ENCODE results near the gene GLT6D1.

The GLT6D1 gene

DNA sequence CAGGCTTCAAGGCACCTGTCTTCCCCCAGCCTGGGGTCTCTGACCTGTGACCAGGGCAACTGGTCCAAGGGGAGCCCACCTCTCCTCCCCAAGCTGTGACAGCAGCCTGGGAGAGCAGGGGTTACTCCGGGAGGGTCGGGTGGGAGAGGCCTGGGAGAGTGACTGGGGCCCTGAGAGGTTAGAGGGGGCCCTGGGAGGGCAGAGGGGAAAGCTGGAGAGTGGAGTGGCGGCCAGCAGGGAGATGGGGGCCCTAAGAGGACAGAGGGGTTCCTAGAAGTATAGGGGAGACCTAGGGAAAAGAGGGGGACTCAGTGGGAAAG lies 24.1 kb upstream of the GLT6D1 start:
- Mint-ChIP-seq H3K27ac (no peak overlapping the region), H3K4me1 (peaks cover 37% of the 10 kb centered on the region), H3K9me3 (peaks cover 3% of the 10 kb centered on the region), H3K27me3 (ENCODE audit: low read depth, poor library complexity) (peaks cover 5% of the 10 kb centered on the region), H3K4me3 (no peak overlapping the region), H3K36me3 (ENCODE audit: low read depth) (no peaks in the 10 kb centered on the region)
- TF ChIP-seq, protein P1, sequence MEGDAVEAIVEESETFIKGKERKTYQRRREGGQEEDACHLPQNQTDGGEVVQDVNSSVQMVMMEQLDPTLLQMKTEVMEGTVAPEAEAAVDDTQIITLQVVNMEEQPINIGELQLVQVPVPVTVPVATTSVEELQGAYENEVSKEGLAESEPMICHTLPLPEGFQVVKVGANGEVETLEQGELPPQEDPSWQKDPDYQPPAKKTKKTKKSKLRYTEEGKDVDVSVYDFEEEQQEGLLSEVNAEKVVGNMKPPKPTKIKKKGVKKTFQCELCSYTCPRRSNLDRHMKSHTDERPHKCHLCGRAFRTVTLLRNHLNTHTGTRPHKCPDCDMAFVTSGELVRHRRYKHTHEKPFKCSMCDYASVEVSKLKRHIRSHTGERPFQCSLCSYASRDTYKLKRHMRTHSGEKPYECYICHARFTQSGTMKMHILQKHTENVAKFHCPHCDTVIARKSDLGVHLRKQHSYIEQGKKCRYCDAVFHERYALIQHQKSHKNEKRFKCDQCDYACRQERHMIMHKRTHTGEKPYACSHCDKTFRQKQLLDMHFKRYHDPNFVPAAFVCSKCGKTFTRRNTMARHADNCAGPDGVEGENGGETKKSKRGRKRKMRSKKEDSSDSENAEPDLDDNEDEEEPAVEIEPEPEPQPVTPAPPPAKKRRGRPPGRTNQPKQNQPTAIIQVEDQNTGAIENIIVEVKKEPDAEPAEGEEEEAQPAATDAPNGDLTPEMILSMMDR (IDR thresholded peaks at IDR 0.05), result no peak
- DNase-seq, result no peak

DNA sequence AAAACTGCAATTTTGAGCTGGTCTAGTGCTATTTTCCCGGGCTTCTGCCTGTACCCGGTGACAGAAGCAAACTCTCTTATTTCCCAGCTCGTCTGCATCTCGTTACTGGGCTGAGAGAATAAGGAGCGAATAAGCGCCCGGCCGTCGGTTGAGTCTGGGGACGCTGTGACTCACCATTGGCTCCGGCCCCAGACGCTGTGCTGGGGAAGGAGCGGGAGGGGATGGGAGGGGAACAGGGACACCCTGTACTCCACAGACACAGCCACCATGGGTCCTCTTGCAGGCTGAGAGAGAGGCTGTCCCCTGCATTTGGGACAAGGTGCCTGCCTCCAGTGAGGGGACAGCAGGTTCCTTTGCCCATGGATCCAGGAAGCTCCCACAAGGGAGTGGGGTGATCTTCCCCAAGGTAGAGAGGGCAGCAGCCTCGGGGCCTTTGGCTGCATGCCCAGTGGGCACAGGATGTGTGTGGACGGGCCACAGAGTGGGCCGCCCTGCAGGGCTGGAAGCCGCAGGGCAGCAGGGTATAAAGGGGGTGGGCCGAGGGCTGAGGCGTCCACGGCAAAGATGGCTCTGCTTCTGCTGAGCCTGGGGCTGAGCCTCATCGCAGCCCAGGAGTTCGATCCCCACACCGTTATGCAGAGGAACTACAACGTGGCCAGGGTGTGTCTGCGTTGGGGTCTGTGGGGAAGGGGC lies 23.6 kb upstream of the GLT6D1 start, which contains the start of gene LCN9:
TSS of gene LCN9 (plus strand) at position 552 of the 693 bp plus-strand sequence. CDS start at position 565, 13 bp downstream.
- Mint-ChIP-seq H3K4me3 (peak within 1 kb of the TSS; percentile 48), H3K4me1 (peaks cover 37% of the 10 kb centered on the region), H3K27ac (peak within 1 kb of the TSS; percentile 76), H3K36me3 (ENCODE audit: low read depth) (peaks cover 3% of the 10 kb centered on the region), H3K27me3 (ENCODE audit: low read depth, poor library complexity) (peaks cover 5% of the 10 kb centered on the region), H3K9me3 (peaks cover 3% of the 10 kb centered on the region)
- TF ChIP-seq, protein P1 (IDR thresholded peaks at IDR 0.05), result no peak
- DNase-seq, result no peak

DNA sequence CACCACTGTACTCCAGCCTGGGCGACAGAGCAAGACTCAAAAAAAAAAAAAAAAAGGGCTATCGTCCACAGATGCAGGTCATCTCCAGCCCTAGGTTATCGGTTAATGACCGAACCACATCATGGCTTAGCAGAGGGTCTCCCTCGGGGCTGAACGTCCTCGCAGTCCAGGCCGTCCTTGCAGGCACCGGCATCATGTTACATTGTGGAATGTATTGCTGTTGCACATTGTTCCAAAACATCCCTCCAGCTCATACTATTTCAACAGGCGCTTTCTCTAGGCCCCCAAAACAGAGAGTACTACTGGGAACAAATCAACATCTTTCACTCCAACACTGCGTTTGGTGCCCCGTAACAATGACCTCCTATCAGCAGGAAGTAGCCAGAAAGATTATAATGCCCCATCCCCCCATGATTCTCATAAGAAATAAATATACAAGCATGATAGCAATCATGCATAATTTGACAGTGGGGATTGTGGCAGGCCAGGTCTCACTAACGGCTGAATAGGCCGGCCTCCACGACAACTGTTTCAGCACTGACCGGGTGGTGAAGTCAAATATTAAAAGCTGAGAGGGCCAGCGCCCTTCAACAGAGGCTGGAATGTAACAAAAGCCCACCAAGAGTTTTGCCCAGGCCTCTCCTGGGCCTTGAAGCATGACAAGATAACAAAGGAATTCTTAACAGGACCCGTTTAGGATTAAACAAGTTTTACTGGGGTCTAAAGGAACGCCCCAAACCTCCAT lies 22.6 kb upstream of the GLT6D1 start:
- Mint-ChIP-seq H3K36me3 (ENCODE audit: low read depth) (peaks cover 6% of the 10 kb centered on the region), H3K4me1 (peaks cover 37% of the 10 kb centered on the region), H3K9me3 (peaks cover 5% of the 10 kb centered on the region), H3K27me3 (ENCODE audit: low read depth, poor library complexity) (peaks cover 5% of the 10 kb centered on the region), H3K27ac (peak overlapping the region; percentile 76), H3K4me3 (peak overlapping the region; percentile 48)
- DNase-seq, result peak; percentile 33
- TF ChIP-seq, protein P1 (IDR thresholded peaks at IDR 0.05), result no peak

DNA sequence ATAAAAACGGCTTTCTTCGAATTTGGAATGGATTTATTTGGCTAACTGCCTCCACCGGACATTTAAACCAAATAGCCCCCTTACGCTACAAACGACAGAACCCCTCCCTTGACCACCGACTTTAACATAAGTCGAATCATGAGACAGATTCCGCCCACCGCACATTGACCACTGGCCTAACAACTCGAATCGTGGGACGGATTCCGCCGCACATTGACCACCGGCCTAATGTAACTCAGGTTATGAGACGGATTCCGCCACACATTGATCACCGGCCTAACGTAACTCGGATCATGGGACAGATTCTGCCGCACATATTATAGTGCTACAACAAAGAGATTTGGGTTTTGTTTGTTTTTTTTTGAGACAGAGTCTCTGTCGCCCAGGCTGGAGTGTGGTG lies 21.1 kb upstream of the GLT6D1 start:
- Mint-ChIP-seq H3K27ac (no peak overlapping the region), H3K36me3 (ENCODE audit: low read depth) (peaks cover 6% of the 10 kb centered on the region), H3K27me3 (ENCODE audit: low read depth, poor library complexity) (peaks cover under 1% of the 10 kb centered on the region), H3K4me1 (peaks cover 35% of the 10 kb centered on the region), H3K9me3 (peaks cover 9% of the 10 kb centered on the region), H3K4me3 (no peak overlapping the region)
- no peak for DNase-seq
- TF ChIP-seq, protein P1 (IDR thresholded peaks at IDR 0.05), result no peak

DNA sequence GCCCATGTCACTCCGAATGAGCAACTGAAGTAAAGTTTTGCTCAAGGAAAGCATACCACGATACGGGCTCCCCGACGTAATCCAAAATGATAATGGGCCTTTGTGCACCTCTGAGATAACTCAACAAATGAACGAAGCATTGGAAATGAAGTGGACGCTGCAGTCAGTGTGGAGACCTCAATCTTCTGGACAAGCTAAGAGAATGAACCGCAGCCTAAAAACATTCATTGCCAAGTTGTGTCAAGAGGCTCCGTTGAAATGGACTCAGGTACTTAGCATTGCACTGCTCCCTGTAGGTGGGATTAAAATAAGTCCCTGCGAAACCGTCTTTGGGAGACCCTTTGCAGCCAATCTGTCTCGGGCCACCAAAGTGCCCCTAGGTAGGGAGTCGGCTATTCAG lies 19.9 kb upstream of the GLT6D1 start:
- H3K9me3 Mint-ChIP-seq, result peaks cover 18% of the 10 kb centered on the region
- no peak overlapping the region for H3K27ac Mint-ChIP-seq
- no peak overlapping the region for H3K4me3 Mint-ChIP-seq
- no peak for DNase-seq
- H3K27me3 Mint-ChIP-seq (ENCODE audit: low read depth, poor library complexity), result peaks cover 8% of the 10 kb centered on the region
- TF ChIP-seq, protein P1 (IDR thresholded peaks at IDR 0.05), result no peak
- peaks cover 29% of the 10 kb centered on the region for H3K4me1 Mint-ChIP-seq
- peaks cover 6% of the 10 kb centered on the region for H3K36me3 Mint-ChIP-seq (ENCODE audit: low read depth)
